Glomerular visceral epithelial cell (primary cell): Measurements from ENCODE around the gene FAM241A.
"Not testable (repeated sequence)": the region's sequence is repeated elsewhere in the genome, so short reads cannot be mapped to it uniquely, and the experiment has no call there.

Experiments
- DNase-seq: peaks from one replicate; pipeline ENCODE4 v3.0.0-alpha.2; 2016; ENCODE audit errors: extremely low spot score

FAM241A gene

DNA sequence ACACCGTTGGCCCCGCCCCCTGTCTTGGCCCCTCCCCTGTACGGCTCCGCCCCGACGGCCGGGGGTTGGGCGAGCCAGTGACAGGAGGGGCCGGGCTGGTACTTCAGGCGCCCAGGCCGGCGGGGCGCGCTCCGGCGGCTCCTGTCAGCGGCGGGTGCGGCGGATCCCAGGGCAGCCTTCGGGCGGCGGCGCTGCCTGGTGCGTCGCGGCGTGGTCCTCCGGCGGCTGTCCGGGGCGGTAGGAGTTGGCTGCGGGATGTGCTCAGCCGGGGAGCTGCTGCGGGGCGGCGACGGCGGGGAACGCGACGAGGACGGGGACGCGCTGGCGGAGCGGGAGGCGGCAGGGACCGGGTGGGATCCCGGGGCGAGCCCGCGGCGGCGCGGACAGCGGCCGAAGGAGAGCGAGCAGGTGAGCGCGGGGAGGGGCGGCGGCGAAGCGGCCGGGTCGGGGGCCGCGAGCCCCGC, at the start of gene FAM241A:
FAM241A (plus strand) TSS at position 129 of the 464 bp plus-strand sequence; CDS start at position 256, 127 bp downstream.
- peak; percentile 88 for DNase-seq

DNA sequence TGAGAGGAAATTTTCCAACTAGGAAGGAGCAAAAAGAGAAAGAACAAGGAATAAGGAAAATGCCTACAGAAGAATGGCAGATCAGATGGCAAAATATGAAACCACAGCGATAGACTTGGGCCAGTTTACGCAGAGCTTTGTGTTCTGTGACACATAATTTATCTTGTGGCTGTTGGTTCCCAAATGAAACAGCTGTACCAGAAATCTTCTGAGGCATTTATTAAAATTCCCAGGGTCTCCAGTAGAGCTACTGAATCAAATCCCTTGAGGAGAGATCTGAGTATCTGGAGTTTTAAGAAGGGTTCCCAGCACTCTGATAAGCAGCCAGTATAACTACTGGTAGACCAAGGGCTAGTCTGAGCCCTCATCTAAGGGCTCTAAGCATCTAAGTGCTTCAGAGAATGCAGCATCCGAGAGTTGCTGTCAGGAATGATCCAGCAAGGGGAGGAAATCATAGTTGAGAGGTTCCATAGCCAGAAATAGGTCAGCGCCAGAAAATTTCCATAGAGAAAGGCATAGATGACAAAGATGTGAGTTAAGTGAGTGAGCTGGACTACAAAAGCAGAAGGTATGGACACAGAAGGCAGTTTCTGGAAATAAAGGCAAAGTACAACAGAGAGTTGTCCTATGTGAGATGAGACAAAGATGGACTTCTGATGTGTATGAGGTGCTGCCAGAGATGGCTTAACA, 46.3 kb upstream of the FAM241A start:
- DNase-seq = no peak

DNA sequence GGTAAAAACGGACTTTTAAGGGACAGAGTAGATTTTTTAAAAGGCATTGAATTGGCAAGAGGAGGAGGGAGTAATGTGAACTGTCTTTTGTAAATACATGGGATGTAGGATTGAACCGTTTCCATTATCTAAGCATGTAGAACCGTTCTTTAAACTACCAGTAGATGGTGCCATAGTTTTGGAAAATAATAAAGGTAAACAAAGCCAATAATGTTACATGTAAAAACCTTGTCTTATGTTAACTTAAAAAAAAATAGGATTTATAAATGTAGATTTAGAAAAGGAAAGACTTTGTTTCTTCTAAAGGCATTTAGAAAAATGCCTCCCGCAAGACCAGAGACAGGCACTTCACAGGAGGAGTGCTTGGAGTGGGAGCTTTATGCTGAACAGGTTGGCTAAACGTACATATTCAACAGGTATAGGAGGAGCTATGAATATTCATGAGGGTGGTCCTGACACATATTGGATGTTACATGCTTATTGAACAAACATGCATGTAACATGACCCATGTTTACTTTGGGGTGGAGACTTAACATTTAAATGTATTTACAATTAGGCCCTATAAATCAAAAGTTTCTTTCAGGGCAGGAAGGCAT, 45.5 kb upstream of the FAM241A start:
- DNase-seq = peak; percentile 45

DNA sequence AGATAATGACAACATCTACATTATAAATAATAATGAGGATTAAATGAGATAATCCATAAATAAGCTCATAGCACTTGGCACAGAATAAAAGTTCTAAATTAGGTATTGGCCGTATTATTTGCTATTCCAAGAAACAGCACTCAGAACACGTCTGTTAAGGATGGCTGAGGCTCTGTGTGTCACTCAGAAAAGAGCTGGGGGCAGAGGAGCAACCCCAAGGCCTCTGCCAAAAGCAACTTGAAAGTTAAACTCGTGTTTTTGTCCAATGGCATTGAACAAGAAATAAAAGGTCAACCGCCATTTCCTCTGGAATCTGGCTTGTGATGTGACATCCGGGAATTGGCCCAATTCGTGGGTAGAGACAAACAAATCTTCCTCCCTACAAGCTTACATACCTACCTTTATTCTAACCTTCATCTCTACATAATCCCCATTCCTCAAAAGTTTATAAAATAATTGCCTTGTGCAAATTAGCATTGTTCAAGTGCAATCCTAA, 42.3 kb upstream of the FAM241A start:
- no peak for DNase-seq

GRCh38 chr4:112105201-112105969, 39.9 kb upstream of the FAM241A start:
- no peak for DNase-seq

GRCh38 chr4:112109360-112110058, 35.7 kb upstream of the FAM241A start:
- no peak for DNase-seq

GRCh38 chr4:112110059-112110425, 35.2 kb upstream of the FAM241A start:
- no peak for DNase-seq

DNA sequence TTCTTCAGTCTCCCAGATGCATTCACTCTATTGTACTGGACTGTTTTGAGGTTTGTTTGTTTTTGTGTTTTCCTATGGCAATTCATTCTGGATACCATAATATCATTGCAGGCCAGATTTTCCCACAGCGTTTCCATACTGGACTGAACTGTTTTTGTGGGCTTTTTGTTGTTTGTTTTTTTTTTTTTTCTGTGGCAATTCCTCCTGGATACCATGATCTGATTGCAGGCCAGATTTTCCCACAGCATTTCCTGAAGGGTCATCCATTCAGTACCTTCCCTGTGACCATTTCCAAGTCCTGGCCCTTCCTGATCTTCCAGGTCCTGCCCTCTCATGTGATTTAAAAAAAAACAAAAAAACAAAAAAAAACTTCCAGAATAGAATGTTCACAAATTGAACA, 33.9 kb upstream of the FAM241A start:
- DNase-seq = no peak

- not testable (repeated sequence) for DNase-seq
These were observed 33.2 kb upstream of the FAM241A start for GRCh38 chr4:112112095-112112494.

DNA sequence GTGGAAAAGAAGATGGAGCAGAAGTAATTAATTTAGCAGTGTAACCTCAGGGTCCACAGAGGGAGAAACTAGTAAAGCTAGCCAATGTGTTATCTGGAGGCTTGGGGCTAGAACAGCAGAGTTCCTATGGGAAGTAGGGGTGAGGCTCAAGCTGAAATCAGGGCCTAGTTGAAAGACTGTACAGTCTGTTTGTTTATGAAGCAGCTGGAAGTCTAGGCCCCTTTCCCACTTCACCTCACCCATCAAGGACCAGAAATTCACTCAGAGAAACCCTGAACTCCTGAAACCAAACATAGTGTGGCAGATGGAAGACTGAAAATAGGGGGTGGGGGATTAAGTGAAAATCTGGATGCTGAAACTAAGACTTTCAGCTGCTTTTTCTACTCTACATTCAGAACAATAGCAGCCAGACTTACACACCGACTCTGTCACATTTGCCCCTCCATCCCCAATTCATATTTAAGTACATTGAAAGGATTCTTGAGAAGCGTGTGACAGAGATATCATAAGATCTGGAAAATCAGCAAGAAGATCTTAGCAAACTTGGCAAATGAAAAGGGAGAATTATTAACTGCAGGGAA, 32.6 kb upstream of the FAM241A start:
- DNase-seq = no peak

- no peak for DNase-seq
These were observed 31.4 kb upstream of the FAM241A start for GRCh38 chr4:112113864-112114263.

DNA sequence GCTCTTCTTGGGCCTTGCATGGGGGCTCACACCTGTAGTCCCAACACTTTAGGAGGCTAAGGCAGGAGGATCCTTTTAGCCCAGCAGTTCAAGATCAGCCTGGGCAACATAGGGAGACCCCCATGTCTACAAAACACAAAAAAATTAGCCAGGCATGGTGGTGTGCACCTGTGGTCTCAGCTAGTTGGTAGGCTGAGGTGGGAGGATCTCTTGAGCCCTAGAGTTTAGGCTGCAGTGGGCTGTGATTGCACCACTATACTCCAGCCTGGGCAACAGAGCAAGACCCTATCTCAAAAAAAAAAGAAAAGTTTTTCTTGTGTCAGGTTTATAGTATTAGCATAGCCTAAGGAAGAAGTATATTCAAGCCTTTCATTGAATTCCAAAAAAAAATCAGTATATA, 30.8 kb upstream of the FAM241A start:
- no peak for DNase-seq

DNA sequence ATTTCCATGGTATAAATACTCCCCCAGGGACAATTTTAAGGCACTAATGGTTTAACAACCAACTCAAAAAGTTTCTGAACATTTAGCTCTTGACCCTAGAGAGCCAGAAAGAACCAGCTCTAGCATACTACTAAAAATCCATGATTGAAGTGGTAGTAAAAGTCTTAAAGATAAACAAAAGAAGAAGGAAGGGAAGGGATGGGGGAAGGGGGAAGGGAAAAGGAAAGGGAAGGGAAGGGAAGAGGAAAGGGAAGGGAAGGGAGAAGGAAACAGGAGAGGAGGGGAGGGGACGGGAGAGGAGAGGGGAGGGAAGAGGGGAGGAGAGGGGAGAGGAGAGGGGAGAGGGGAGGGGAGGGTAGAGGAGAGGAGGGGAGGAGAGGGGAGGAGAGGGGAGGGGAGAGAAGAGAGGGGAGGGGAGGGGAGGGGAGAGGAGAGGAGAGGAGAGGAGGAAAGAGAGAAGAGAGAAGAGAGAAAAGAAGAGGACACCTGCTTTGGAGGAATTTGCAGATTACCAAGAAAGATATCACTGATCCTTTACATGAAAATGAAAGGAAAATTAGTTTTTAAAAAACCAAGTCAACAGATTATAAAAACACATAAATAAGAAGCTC, 26.4 kb upstream of the FAM241A start:
- DNase-seq = no peak

DNA sequence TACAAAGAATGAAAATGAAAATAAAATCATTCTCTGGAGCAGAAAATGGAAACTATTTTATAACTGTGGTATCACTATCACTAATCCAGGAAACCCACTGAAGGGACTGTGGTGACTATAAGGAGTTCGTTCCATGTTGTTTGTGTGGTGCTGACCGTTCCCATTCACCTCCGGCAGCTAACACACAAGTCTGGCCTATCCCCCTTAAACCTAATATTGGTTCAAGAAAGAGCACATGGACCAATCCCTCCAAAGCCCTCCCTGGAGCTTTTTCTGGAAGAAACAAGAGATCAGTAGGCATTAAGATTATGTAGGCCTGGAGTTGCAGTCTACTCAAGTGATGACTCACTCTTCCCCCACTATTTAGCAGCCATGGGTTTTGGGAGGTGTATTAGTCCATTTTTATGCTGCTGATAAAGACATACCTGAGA, 25.9 kb upstream of the FAM241A start:
- no peak for DNase-seq

- DNase-seq = no peak
These were observed 25.2 kb upstream of the FAM241A start for GRCh38 chr4:112120021-112120420.

GRCh38 chr4:112125416-112125815, 19.8 kb upstream of the FAM241A start:
- DNase-seq = no peak

DNA sequence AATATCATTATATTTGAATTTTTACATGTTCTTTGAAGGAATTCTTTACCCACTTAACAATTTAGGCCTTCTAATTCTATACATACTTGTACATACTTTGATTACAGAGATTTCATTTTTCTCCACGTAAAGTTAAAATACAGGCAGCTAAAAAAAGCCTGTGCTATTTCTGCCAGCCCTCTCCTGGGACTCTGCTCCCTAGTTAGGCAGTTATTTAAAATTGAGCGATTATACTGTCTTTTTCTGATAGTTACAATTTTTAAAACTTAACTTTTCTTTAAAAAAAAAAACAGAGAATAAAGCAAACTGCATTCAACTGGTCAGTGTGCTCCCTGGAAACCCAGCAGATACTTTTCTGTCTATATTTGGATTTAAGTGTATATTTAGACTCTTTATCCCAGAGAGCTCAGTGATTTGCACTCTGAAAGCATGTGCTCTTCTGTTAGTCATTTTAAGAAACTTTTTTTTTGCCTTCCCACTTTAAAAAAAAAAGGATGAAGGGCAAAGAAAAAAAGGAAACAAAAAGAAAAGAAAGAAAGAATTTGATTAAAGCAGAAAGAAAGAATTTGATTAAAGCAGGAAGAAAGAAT, 18.1 kb upstream of the FAM241A start:
- DNase-seq = no peak

DNA sequence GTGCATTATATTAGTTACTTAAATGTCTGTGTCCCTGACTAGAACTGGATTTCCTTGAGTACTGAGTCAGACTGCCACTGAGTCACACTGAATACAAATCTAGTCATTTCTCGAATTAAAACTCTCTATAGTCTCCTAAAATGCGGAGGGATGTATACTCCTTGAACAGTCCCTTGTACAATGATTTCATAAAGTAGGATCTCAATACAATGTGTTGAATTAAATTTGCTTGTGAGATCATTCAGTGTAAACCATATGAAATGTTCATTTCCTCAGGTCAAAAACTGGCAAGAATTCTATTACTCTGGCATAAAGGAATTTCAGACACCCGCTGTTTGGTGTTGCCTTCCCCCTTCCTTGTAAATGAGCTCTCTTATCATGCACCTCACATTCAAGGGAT, 17.5 kb upstream of the FAM241A start:
- DNase-seq = peak; percentile 22

GRCh38 chr4:112128452-112128851, 16.8 kb upstream of the FAM241A start:
- DNase-seq = no peak

DNA sequence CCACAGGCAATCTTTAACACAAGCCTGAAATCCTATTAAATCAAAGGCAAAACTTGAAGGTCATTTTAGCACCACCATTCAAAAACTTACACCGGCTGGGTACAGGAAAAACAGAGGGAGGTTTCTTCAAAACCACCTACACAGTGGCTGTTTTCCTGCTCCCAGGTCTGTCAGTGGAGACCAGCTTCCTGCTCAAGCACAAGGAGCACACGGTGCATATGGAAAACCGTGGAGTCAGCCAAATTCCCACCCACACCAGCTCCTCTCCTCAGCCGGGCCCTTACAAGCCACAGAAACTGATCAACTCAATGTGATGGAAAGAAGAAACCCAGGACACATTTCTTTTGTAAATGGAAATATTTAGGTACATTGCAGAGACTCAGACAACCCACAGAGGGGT, 14.3 kb upstream of the FAM241A start:
- no peak for DNase-seq

- no peak for DNase-seq
These were observed 8.7 kb upstream of the FAM241A start for GRCh38 chr4:112136551-112136950.
